Measurements from ENCODE around the gene TXNDC2. TPM values are rescaled to one million over a fixed set of nuclear protein-coding genes. Genes with fewer than 3 reads are reported as not detected.

TXNDC2 gene
- total RNA-seq, 1 donor from 2014 or later, result 0.49 TPM

DNA sequence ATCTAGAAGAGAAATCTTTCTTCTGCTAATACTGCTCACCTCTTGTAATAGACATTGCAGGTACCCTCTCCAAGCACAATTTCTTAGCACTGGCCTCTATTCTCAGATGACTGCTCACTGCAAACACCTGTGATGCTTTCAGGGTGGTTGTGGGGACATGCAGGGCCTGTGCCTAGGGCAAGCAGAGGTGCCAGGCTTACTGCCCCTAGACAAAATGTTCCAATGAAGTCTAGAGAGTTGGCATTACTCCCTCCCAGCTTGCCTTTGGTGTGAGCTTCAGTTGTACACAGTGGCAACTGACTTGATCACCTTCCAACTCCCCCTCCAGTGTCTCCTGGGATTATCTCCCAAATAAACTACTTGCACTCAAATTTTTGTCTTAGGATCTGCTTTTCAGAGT, 12.9 kb upstream of the TXNDC2 start:
- H3K4me3 ChIP-seq, result no peak overlapping the region
- peaks cover 36% of the 10 kb centered on the region for H3K4me1 ChIP-seq
- no peak for TF ChIP-seq POLR2AphosphoS5 (IDR thresholded peaks at IDR 0.05; ENCODE audit: insufficient read depth in 1 of 2, low read depth in 1 of 2)
- TF ChIP-seq CTCF (IDR thresholded peaks at IDR 0.05), result no peak
- TF ChIP-seq POLR2A (IDR thresholded peaks at IDR 0.05), result no peak
- intact Hi-C loops (cut with DNase I), result no loop called here
- no peaks in the 10 kb centered on the region for H3K27me3 ChIP-seq
- no peak for DNase-seq (ENCODE audit: extremely low spot score in 2 of 2)
- H3K27ac ChIP-seq, result no peak overlapping the region
- H3K9me3 ChIP-seq, result no peaks in the 10 kb centered on the region
- no peaks in the 10 kb centered on the region for H3K36me3 ChIP-seq

DNA sequence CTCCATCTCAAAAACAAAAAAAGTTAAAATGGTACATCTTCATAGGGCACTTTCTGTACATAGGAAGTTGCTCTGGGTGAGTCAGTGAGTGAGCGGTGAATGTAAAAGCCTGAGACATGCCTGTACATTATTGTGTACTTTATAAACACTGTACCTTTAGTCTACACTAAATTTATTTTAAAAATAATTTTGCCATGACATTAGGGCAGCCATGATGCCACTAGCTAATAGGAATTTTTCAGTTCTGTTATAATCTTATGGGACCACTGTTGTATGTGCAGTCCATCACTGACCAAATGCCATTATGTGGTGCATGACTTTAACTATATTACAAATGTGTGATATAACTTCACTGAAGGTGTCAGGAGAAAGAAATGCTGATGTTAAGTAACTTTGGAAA, 11.0 kb upstream of the TXNDC2 start:
- Histone ChIP-seq H3K4me3 (no peak overlapping the region), H3K27ac (no peak overlapping the region), H3K4me1 (peaks cover 23% of the 10 kb centered on the region), H3K27me3 (no peaks in the 10 kb centered on the region), H3K36me3 (no peaks in the 10 kb centered on the region), H3K9me3 (no peaks in the 10 kb centered on the region)
- intact Hi-C loops (cut with DNase I), result no loop called here
- no peak for TF ChIP-seq CTCF (IDR thresholded peaks at IDR 0.05)
- no peak for TF ChIP-seq POLR2A (IDR thresholded peaks at IDR 0.05)
- TF ChIP-seq POLR2AphosphoS5 (IDR thresholded peaks at IDR 0.05; ENCODE audit: insufficient read depth in 1 of 2, low read depth in 1 of 2), result no peak
- no peak for DNase-seq (ENCODE audit: extremely low spot score in 2 of 2)

- Histone ChIP-seq H3K4me1 (peaks cover 13% of the 10 kb centered on the region), H3K27ac (peak overlapping the region; percentile 68), H3K4me3 (peak overlapping the region in 1 of 2 donors; percentile 24), H3K27me3 (no peaks in the 10 kb centered on the region), H3K36me3 (no peaks in the 10 kb centered on the region), H3K9me3 (no peaks in the 10 kb centered on the region)
- TF ChIP-seq CTCF (IDR thresholded peaks at IDR 0.05), result no peak
- no peak for DNase-seq (ENCODE audit: extremely low spot score in 2 of 2)
- intact Hi-C loops (cut with DNase I), result no loop called here
Observed at GRCh38 chr18:9876212-9876866, 9.4 kb upstream of the TXNDC2 start.

DNA sequence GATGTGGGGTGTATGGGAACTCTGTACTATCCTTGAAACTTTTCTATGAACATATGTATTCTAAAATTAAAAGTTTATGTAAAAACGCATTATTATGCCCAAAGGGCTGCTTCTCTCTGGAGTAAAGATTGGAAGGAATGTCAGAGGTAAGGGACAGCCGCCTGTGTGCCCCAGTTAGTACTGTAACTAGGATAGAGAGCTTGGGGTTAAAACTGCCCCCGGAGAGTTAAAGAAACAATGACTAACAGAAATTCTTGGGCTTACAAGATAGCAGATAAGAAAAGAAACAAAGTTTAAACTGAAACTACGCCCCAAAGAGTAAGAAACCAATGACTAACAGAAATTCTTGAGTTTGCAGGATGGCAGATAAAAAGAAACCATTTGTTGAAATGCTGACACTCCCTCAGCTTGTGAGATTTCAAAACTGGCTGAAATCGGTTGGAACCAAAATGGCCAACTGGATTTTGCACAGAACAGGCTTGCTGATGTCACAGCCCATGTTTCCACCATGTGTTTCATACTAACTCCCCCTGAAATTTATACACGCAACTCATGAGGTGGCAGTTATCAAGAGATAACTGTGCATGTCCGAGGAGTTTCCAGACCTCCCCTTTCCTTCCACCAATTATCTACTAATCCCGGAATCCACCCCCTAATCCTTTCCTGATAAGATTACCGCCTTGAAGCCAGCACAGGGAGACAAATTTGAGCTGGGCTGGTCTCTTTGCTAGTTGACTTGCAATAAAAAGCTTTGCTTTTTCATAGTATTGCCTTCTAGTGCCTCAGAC, 8.7 kb upstream of the TXNDC2 start:
- intact Hi-C loops (cut with DNase I), result no loop called here
- no peak for TF ChIP-seq CTCF (IDR thresholded peaks at IDR 0.05)
- no peak for TF ChIP-seq POLR2A (IDR thresholded peaks at IDR 0.05)
- TF ChIP-seq POLR2AphosphoS5 (IDR thresholded peaks at IDR 0.05; ENCODE audit: insufficient read depth in 1 of 2, low read depth in 1 of 2), result no peak
- no peaks in the 10 kb centered on the region for H3K36me3 ChIP-seq
- H3K4me3 ChIP-seq, result peak overlapping the region; percentile 17 to 24
- H3K4me1 ChIP-seq, result peaks cover 13% of the 10 kb centered on the region
- H3K27ac ChIP-seq, result peak overlapping the region; percentile 68
- H3K27me3 ChIP-seq, result no peaks in the 10 kb centered on the region
- DNase-seq (ENCODE audit: extremely low spot score in 2 of 2), result peak in 1 of 2 donors; percentile 93
- H3K9me3 ChIP-seq, result no peaks in the 10 kb centered on the region

- H3K27me3 ChIP-seq, result no peaks in the 10 kb centered on the region
- intact Hi-C loops (cut with DNase I), result no loop called here
- peak overlapping the region in 1 of 2 donors; percentile 24 for H3K4me3 ChIP-seq
- no peak for DNase-seq (ENCODE audit: extremely low spot score in 2 of 2)
- TF ChIP-seq CTCF (IDR thresholded peaks at IDR 0.05), result no peak
- no peak for TF ChIP-seq POLR2AphosphoS5 (IDR thresholded peaks at IDR 0.05; ENCODE audit: insufficient read depth in 1 of 2, low read depth in 1 of 2)
- H3K27ac ChIP-seq, result peak overlapping the region; percentile 68
- H3K36me3 ChIP-seq, result no peaks in the 10 kb centered on the region
- H3K9me3 ChIP-seq, result no peaks in the 10 kb centered on the region
- peaks cover 13% of the 10 kb centered on the region for H3K4me1 ChIP-seq
Observed at GRCh38 chr18:9877655-9878014, 8.1 kb upstream of the TXNDC2 start.
